CMK (cell line): ENCODE data around the gene CCDC182.

ENCODE experiments used
- DNase-seq: peaks from one replicate; pipeline ENCODE4 v3.0.0-alpha.2; 2010; ENCODE audit warnings: low read depth

The CCDC182 gene

GRCh38 chr17:57697197-57697596 lies 47.9 kb downstream of the CCDC182 start:
- DNase-seq = no peak

- no peak for DNase-seq
Observed at GRCh38 chr17:57696050-57696449, 49.0 kb downstream of the CCDC182 start.
